NCI-H146 treated with DMSO at 0.1 percent for 48 hours (cell line): ENCODE measurements around the gene VAMP3.
"Not testable (repeated sequence)": the region's sequence is repeated elsewhere in the genome, so short reads cannot be mapped to it uniquely, and the experiment has no call there.

ENCODE experiments used
- DNase-seq: peaks from one replicate; lab custom pipeline; 2025; ENCODE audit not compliant: unreplicated experiment; lab: John Stamatoyannopoulos, UW

The VAMP3 gene

GRCh38 chr1:7767176-7767575 lies 3.9 kb upstream of the VAMP3 start:
- DNase-seq = no peak

GRCh38 chr1:7768583-7768982 lies 2.5 kb upstream of the VAMP3 start:
- peak; percentile 15 for DNase-seq

- peak; percentile 72 for DNase-seq
These were observed 1.3 kb upstream of the VAMP3 start for GRCh38 chr1:7769673-7770412.

GRCh38 chr1:7770669-7770996 lies 463 bp upstream of the VAMP3 start:
- no peak for DNase-seq

- DNase-seq = no peak
These were observed 765 bp downstream of the VAMP3 start for GRCh38 chr1:7771823-7772299.

GRCh38 chr1:7777591-7777990 lies 6.5 kb downstream of the VAMP3 start:
- DNase-seq = no peak

GRCh38 chr1:7778133-7778628 lies 7.1 kb downstream of the VAMP3 start:
- DNase-seq = no peak

- DNase-seq = no peak
These were observed 9.9 kb downstream of the VAMP3 start for GRCh38 chr1:7780976-7781375.

GRCh38 chr1:7781501-7781900 lies 10.4 kb downstream of the VAMP3 start:
- DNase-seq = no peak

GRCh38 chr1:7781923-7782495 lies 10.9 kb downstream of the VAMP3 start:
- DNase-seq = no peak

GRCh38 chr1:7783178-7783711 lies 12.1 kb downstream of the VAMP3 start:
- DNase-seq = peak; percentile 23

- peak; percentile 74 for DNase-seq
These were observed 12.9 kb downstream of the VAMP3 start, which contains the start of gene PER3 for GRCh38 chr1:7783826-7784491. Gene PER3, plus strand, starts transcription at chr1:7784291. Its CDS starts 587 bp downstream, at chr1:7784878.

GRCh38 chr1:7784492-7785071 lies 13.5 kb downstream of the VAMP3 start:
- DNase-seq = no peak

- DNase-seq = no peak
These were observed 14.0 kb downstream of the VAMP3 start for GRCh38 chr1:7785108-7785507.

- DNase-seq = no peak
These were observed 15.7 kb downstream of the VAMP3 start for GRCh38 chr1:7786795-7787194.

GRCh38 chr1:7789828-7790227 lies 18.7 kb downstream of the VAMP3 start:
- no peak for DNase-seq

- not testable (repeated sequence) for DNase-seq
These were observed 19.9 kb downstream of the VAMP3 start for GRCh38 chr1:7791027-7791426.

- DNase-seq = no peak
These were observed 24.3 kb downstream of the VAMP3 start for GRCh38 chr1:7795406-7795805.

- no peak for DNase-seq
These were observed 34.4 kb downstream of the VAMP3 start for GRCh38 chr1:7805460-7805859.

GRCh38 chr1:7808253-7808844 lies 37.3 kb downstream of the VAMP3 start:
- no peak for DNase-seq

GRCh38 chr1:7809742-7810141 lies 38.6 kb downstream of the VAMP3 start:
- DNase-seq = no peak
